H9 (cell line): Measurements from ENCODE around the gene LRRC8C. TPM values are rescaled to one million over a fixed set of nuclear protein-coding genes. Genes with fewer than 3 reads are reported as not detected.

ENCODE experiments used
- DNase-seq: peaks from one replicate; pipeline ENCODE4 v3.0.0-alpha.2; 2017
- H2AFZ ChIP-seq: one replicate; pipeline ENCODE4 v1.6.1; 2013; ENCODE audit warnings: mild to moderate bottlenecking, low read length, control low read depth, moderate library complexity
- H2AK5ac ChIP-seq: 2 replicates; pipeline ENCODE4 v1.6.1; 2013; ENCODE audit warnings: low read length, control low read depth, mixed read lengths; ENCODE audit not compliant: insufficient read length
- H2BK120ac ChIP-seq: one replicate; pipeline ENCODE4 v1.6.1; 2013; ENCODE audit warnings: low read depth, mild to moderate bottlenecking, low read length, control low read depth, inconsistent platforms; ENCODE audit not compliant: poor library complexity, severe bottlenecking
- H2BK12ac ChIP-seq: 2 replicates; pipeline ENCODE4 v1.6.1; 2013; ENCODE audit warnings: low read length, control low read depth, mixed read lengths, low read depth; ENCODE audit not compliant: insufficient read length
- H2BK15ac ChIP-seq: 2 replicates; pipeline ENCODE4 v1.6.1; 2013; ENCODE audit warnings: low read depth, low read length, control low read depth
- H2BK20ac ChIP-seq: one replicate; pipeline ENCODE4 v1.6.1; 2013; ENCODE audit warnings: low read depth, mild to moderate bottlenecking, low read length, control low read depth, inconsistent platforms; ENCODE audit not compliant: poor library complexity, severe bottlenecking
- H2BK5ac ChIP-seq: 2 replicates; pipeline ENCODE4 v1.6.1; 2013; ENCODE audit warnings: low read length, control low read depth, mixed read lengths; ENCODE audit not compliant: insufficient read length
- H3K14ac ChIP-seq: 2 replicates; pipeline ENCODE4 v1.6.1; 2013; ENCODE audit warnings: low read length, control low read depth; ENCODE audit not compliant: insufficient read depth
- H3K18ac ChIP-seq: 2 replicates; pipeline ENCODE4 v1.6.1; 2013; ENCODE audit warnings: low read depth, mild to moderate bottlenecking, mixed read lengths, low read length, control low read depth; ENCODE audit not compliant: insufficient read length
- H3K23ac ChIP-seq: 2 replicates; pipeline ENCODE4 v1.6.1; 2013; ENCODE audit warnings: low read length, control low read depth, mixed read lengths, low read depth; ENCODE audit not compliant: insufficient read length
- H3K23me2 ChIP-seq: 2 replicates; pipeline ENCODE4 v1.6.1; 2013; ENCODE audit warnings: low read depth, mild to moderate bottlenecking, mixed read lengths, low read length, control low read depth; ENCODE audit not compliant: insufficient read length, poor library complexity, severe bottlenecking
- H3K27ac ChIP-seq: 2 replicates; pipeline ENCODE4 v1.5.1; 2013; ENCODE audit warnings: low read length, control low read depth, mixed read lengths, low read depth; ENCODE audit not compliant: insufficient read length
- H3K27me3 ChIP-seq: 2 replicates; pipeline ENCODE4 v1.6.1; 2013; ENCODE audit warnings: low read length, control low read depth, inconsistent platforms; ENCODE audit not compliant: insufficient read depth
- H3K4ac ChIP-seq: 2 replicates; pipeline ENCODE4 v1.6.1; 2013; ENCODE audit warnings: low read depth, mild to moderate bottlenecking, control low read depth, inconsistent platforms, low read length, moderate library complexity
- H3K4me1 ChIP-seq: 2 replicates; pipeline ENCODE4 v1.6.1; 2013; ENCODE audit warnings: low read length, control low read depth, inconsistent platforms; ENCODE audit not compliant: insufficient read depth
- H3K4me2 ChIP-seq: 2 replicates; pipeline ENCODE4 v1.6.1; 2013; ENCODE audit warnings: low read length, control low read depth, mixed read lengths; ENCODE audit not compliant: insufficient read length, insufficient read depth
- H3K56ac ChIP-seq: 2 replicates; pipeline ENCODE4 v1.6.1; 2013; ENCODE audit warnings: low read depth, mild to moderate bottlenecking, mixed read lengths, low read length, control low read depth; ENCODE audit not compliant: insufficient read length
- H3K79me1 ChIP-seq: 2 replicates; pipeline ENCODE4 v1.6.1; 2013; ENCODE audit warnings: low read depth, mild to moderate bottlenecking, moderate library complexity, low read length, control low read depth, inconsistent platforms; ENCODE audit not compliant: insufficient read depth, poor library complexity, severe bottlenecking
- H3K79me2 ChIP-seq: 2 replicates; pipeline ENCODE4 v1.6.1; 2013; ENCODE audit warnings: low read length, control low read depth, inconsistent platforms; ENCODE audit not compliant: insufficient read depth
- H3K9ac ChIP-seq: 2 replicates; pipeline ENCODE4 v1.6.1; 2013; ENCODE audit warnings: low read length, control low read depth, mixed read lengths; ENCODE audit not compliant: insufficient read length; ENCODE audit errors: extremely low read depth
- H3K9me3 ChIP-seq: one replicate; pipeline ENCODE4 v1.6.1; 2013; ENCODE audit warnings: low read depth, low read length, inconsistent platforms; ENCODE audit not compliant: control insufficient read depth
- H3T11ph ChIP-seq: one replicate; pipeline ENCODE4 v1.6.1; 2013; ENCODE audit warnings: mild to moderate bottlenecking, low read length, control low read depth, inconsistent platforms
- H4K20me1 ChIP-seq: one replicate; pipeline ENCODE4 v1.6.1; 2013; ENCODE audit not compliant: control insufficient read depth, insufficient read length, insufficient read depth
- H4K5ac ChIP-seq: 2 replicates; pipeline ENCODE4 v1.6.1; 2013; ENCODE audit warnings: low read depth, mild to moderate bottlenecking, mixed read lengths, low read length, control low read depth; ENCODE audit not compliant: insufficient read length
- H4K8ac ChIP-seq: replicated peaks from 2 replicates; pipeline ENCODE4 v1.6.1; 2013; ENCODE audit warnings: low read length, control low read depth, mixed read lengths, low read depth; ENCODE audit not compliant: insufficient read length
- H4K91ac ChIP-seq: 2 replicates; pipeline ENCODE4 v1.6.1; 2013; ENCODE audit warnings: low read depth, mild to moderate bottlenecking, moderate library complexity, mixed read lengths, low read length, control low read depth; ENCODE audit not compliant: insufficient read length
- H3K27ac Mint-ChIP-seq, 3 experiments: 2 replicates in 2 of 3; 3 replicates in 1 of 3; pipeline ENCODE4 v1.8.0; 2020 to 2021; ENCODE audit warnings: mixed read lengths in 3 of 3, mild to moderate bottlenecking in 1 of 3, moderate library complexity in 1 of 3
- H3K27me3 Mint-ChIP-seq: 2 replicates; pipeline ENCODE4 v1.8.0; 2021; ENCODE audit warnings: low read depth, mild to moderate bottlenecking, moderate library complexity, mixed read lengths
- H3K36me3 Mint-ChIP-seq, 3 experiments: 2 replicates in 2 of 3; 3 replicates in 1 of 3; pipeline ENCODE4 v1.8.0; 2020 to 2021; ENCODE audit warnings: low read depth in 3 of 3, mixed read lengths in 3 of 3; ENCODE audit not compliant: insufficient read depth in 1 of 3
- H3K4me1 Mint-ChIP-seq, 2 experiments: 2 replicates each; pipeline ENCODE4 v1.8.0; 2020; ENCODE audit warnings: mixed read lengths in 2 of 2
- H3K4me3 Mint-ChIP-seq, 2 experiments: 2 replicates in 1 of 2; 3 replicates in 1 of 2; pipeline ENCODE4 v1.8.0; 2020 to 2021; ENCODE audit warnings: mild to moderate bottlenecking in 2 of 2, mixed read lengths in 2 of 2, moderate library complexity in 1 of 2
- H3K9me3 Mint-ChIP-seq, 2 experiments: 2 replicates in 1 of 2; 3 replicates in 1 of 2; pipeline ENCODE4 v1.8.0; 2020; ENCODE audit warnings: mild to moderate bottlenecking in 2 of 2, mixed read lengths in 2 of 2, moderate library complexity in 1 of 2
- CTCF ChIP-seq: fragments of 200-600 bp; sonication (generic); conservative IDR thresholded peaks from 3 replicates; pipeline ENCODE4 v1.8.0; 2021; ENCODE audit warnings: antibody characterized with exemption, mild to moderate bottlenecking
- WGBS: extraction: QIAGEN DNeasy Blood & Tissue Kit; methylation state at CpG from one replicate; pipeline ENCODE4 v1.1.7; 2013; ENCODE audit warnings: missing lambda C conversion rate, low lambda C conversion rate, mixed read lengths; ENCODE audit not compliant: insufficient read length; ENCODE audit errors: extremely low coverage; 5-methylcytosine and 5-hydroxymethylcytosine counted together
- total RNA-seq: library from RNA; stranded (reverse); gene quantifications from 2 replicates; pipeline ENCODE4 v1.2.1, GENCODE V29; 2021

LRRC8C gene
- total RNA-seq, 1 experiment from 2014 or later: 1.9 TPM

GRCh38 chr1:89672489-89673183 lies 39.7 kb downstream of the LRRC8C start:
- H3K79me1 ChIP-seq: no peaks in the 10 kb centered on the region
- H3K27ac ChIP-seq: no peak overlapping the region
- H3K9me3 ChIP-seq: no peaks in the 10 kb centered on the region
- no peak overlapping the region for H2AFZ ChIP-seq
- no peak for DNase-seq
- H4K20me1 ChIP-seq: no peaks in the 10 kb centered on the region
- no peak overlapping the region for H2BK120ac ChIP-seq
- H3T11ph ChIP-seq: no peak overlapping the region
- H2BK20ac ChIP-seq: no peak overlapping the region
- H3K56ac ChIP-seq: no peak overlapping the region
- no peak overlapping the region for H4K91ac ChIP-seq
- H3K4me1 Mint-ChIP-seq: no peaks in the 10 kb centered on the region
- no peak overlapping the region for H2BK15ac ChIP-seq
- H2AK5ac ChIP-seq: no peak overlapping the region
- no peaks in the 10 kb centered on the region for H3K79me2 ChIP-seq
- no peaks in the 10 kb centered on the region for H3K27me3 Mint-ChIP-seq
- H3K4me1 ChIP-seq: no peaks in the 10 kb centered on the region
- H2BK5ac ChIP-seq: no peak overlapping the region
- no peak overlapping the region for H3K4me3 Mint-ChIP-seq
- H3K23me2 ChIP-seq: no peaks in the 10 kb centered on the region
- H4K8ac ChIP-seq: no peak overlapping the region
- H3K36me3 Mint-ChIP-seq: no peaks in the 10 kb centered on the region
- no peak overlapping the region for H2BK12ac ChIP-seq
- no peak overlapping the region for H3K4ac ChIP-seq
- H3K14ac ChIP-seq: no peak overlapping the region
- TF ChIP-seq CTCF: no peak
- H3K27ac Mint-ChIP-seq: no peak overlapping the region
- H4K5ac ChIP-seq: no peak overlapping the region
- no peaks in the 10 kb centered on the region for H3K27me3 ChIP-seq
- H3K9me3 Mint-ChIP-seq: no peaks in the 10 kb centered on the region
- H3K4me2 ChIP-seq: no peak overlapping the region
- no CpG with 5 or more reads among the region's 6 CpGs for WGBS
- no peak overlapping the region for H3K18ac ChIP-seq
- no peak overlapping the region for H3K23ac ChIP-seq
- no peak overlapping the region for H3K9ac ChIP-seq
